HG03460 (cell line): ENCODE data around the gene TK1.

Experiments used
- ATAC-seq: cut with Tn5 transposase; IDR thresholded peaks from one replicate; pipeline ENCODE4 v1.9.1; 2021; ENCODE audit not compliant: unreplicated experiment

Gene TK1

GRCh38 chr17:78223061-78223460 lies 36.2 kb upstream of the TK1 start:
- ATAC-seq, result no peak

DNA sequence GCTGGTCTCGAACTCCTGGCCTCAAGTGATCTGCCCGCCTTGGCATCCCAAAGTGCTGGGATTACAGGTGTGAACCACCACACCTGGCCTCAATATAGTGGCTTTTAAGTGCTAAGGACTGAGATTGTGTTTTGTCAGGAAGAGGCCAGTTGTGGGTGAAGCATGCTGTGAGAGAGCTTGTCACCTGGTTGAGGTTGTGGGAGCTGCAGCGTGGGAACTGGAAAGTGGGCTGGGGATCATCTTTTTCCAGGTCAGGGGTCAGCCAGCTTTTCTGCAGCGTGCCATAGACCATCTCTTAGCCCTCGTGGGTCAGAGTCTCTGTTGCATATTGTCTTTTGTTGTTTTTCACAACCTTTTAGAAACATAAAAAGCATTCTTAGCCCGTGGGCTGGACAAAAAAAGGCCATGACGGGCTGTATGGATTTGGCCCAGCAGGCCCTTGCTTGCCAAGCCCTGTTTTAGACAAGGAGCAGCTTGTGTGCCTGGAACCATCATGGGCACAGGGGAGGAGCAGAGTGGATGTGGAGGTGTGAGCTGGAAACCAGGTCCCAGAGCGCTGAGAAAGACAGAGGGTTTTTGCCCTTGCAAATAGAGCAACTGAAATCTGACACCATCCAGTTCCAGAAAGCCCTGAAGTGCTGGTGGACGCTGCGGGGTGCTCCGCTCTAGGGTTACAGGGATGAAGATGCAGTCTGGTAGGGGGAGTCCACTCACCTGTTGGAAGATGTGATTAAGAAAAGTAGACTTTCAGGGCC lies 32.7 kb upstream of the TK1 start:
- ATAC-seq, result no peak

GRCh38 chr17:78214706-78215061 lies 27.8 kb upstream of the TK1 start:
- no peak for ATAC-seq

DNA sequence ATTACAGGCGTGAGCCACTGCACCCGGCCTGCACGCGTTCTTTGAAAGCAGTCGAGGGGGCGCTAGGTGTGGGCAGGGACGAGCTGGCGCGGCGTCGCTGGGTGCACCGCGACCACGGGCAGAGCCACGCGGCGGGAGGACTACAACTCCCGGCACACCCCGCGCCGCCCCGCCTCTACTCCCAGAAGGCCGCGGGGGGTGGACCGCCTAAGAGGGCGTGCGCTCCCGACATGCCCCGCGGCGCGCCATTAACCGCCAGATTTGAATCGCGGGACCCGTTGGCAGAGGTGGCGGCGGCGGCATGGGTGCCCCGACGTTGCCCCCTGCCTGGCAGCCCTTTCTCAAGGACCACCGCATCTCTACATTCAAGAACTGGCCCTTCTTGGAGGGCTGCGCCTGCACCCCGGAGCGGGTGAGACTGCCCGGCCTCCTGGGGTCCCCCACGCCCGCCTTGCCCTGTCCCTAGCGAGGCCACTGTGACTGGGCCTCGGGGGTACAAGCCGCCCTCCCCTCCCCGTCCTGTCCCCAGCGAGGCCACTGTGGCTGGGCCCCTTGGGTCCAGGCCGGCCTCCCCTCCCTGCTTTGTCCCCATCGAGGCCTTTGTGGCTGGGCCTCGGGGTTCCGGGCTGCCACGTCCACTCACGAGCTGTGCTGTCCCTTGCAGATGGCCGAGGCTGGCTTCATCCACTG lies 27.3 kb upstream of the TK1 start, which contains the start of gene BIRC5:
Gene BIRC5 (plus strand): TSS at position 238 of the 690 bp plus-strand sequence. CDS start 64 bp downstream, at position 302.
- peak; percentile 61 for ATAC-seq

GRCh38 chr17:78211032-78211431 lies 24.2 kb upstream of the TK1 start:
- no peak for ATAC-seq

- ATAC-seq, result no peak
Observed at GRCh38 chr17:78210111-78210510, 23.3 kb upstream of the TK1 start.

DNA sequence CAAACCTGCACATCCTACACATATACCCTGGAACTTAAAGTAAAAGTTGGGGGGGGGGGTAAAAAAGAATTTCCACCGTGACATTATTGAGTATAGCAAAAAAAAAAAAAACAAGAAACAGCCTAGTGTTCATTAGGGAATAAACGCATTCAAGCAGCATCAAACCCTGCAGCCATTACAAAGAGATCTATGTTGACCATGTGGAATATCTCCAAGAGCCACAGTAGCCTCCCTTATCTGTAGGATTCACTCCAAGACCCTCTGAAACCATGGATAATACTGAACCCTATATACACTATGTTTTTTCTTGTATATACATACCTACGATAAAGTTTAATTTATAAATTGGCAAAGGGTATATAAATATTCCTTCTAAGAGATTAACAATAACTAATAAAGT lies 21.6 kb upstream of the TK1 start:
- no peak for ATAC-seq

DNA sequence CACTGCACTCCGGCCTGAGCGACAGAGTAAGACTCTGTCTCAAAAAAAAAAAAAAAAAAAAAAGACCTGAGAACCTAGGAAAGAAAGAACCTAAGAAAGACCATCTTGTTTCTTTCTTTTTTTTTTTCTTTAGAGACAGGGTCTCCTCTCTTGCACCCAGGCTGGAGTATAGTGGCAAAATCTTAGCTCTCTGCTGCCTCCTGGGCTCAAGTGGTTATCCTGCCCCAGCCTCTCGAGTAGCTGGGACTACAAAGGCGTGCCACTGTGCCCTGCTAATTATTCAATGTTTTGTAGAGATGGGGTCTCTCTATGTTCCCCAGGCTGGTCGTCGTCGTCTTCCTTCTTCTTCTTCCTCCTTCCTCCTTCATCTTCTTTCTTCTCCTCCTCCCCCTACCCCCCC lies 19.4 kb upstream of the TK1 start:
- ATAC-seq, result no peak

DNA sequence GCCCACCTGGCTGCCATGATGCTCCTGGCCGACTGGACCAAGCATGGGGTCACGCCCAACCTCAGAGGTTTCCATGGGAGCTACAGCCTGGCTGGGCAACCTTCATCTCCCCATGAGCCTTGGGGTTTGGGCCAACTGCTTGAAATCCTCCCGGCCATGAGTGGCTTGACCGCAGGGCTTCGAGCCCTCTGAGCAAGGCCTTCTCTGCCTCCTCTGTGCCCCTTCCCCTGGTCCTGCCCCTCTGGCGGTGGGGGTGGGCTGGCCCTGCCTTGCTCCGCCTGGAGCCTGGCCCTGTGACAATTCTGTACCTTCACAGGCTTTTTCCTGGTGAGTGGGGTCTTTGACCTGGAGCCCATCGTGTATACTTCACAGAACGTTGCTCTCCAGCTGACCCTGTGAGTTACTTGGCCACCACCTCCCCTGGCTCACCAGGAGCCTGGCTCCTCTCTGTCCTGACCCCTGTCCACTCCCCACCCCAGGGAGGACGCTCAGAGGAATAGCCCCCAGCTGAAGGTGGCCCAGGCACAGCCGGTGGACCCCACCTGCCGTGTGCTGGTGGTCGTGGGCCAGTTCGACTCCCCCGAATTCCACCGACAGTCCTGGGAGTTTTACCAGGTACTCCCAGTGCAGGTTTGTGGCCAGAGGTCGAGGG lies 18.4 kb upstream of the TK1 start:
- no peak for ATAC-seq

DNA sequence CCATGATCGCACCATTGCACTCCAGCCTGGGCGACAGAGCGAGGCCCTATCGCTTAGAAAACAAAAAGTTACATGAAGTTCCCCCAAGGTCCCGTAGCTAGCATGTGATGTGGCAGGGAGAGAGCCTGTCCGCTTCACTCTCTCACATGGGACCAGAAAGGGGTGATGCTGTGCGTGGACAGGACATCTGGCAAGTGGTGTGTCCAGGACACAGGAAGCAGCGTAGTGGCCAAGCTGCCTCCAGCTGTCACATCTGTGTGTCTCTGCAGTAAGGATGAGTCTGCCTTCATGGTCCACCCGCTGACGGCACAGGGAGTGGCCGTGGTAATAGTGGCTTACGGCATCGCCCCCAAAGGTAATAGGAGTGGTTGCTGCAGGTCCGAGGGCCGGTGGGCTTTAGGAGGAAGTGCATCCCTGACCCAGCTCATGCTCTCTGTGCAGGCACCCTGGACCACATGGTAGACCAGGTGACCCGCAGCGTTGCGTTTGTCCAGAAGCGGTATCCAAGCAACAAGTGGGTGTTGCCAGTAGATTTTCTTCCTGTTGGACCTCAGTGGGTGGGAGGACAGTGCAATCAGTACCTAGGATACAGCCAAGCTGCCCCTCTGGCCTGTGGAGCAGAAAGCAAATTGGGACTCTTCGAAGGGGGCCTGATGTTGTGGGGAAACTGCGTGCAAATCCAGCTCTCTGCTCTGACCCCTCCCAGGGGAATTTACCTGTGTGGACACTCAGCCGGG lies 17.7 kb upstream of the TK1 start:
- ATAC-seq, result no peak

DNA sequence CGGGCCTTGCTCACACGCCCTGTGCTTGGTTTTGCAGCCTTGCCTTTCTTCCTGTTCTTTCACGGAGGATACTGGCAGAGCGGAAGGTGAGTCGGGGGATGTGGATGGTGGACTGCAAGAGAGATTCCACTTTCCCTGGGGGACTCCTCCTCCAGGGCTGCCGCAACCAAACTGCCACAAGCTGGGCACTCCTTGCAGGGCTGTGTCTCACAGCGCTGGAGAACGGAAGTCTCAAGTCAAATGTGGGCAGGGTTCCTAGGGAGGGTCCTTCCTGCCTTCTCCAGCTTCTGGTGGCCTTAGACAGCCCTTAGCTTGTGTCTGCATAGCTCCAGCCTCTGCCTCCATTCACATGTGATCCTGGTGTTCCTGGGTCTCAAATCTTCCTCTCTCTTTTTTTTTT lies 15.8 kb upstream of the TK1 start:
- ATAC-seq, result no peak

- no peak for ATAC-seq
Observed at GRCh38 chr17:78200451-78200850, 13.6 kb upstream of the TK1 start.

GRCh38 chr17:78197147-78197832 lies 10.4 kb upstream of the TK1 start:
- ATAC-seq, result no peak

- ATAC-seq, result no peak
Observed at GRCh38 chr17:78196716-78197115, 9.9 kb upstream of the TK1 start.

- no peak for ATAC-seq
Observed at GRCh38 chr17:78185981-78186691, 716 bp downstream of the TK1 start.

GRCh38 chr17:78184868-78185267 lies 2.0 kb downstream of the TK1 start:
- no peak for ATAC-seq

- no peak for ATAC-seq
Observed at GRCh38 chr17:78184351-78184750, 2.5 kb downstream of the TK1 start.

DNA sequence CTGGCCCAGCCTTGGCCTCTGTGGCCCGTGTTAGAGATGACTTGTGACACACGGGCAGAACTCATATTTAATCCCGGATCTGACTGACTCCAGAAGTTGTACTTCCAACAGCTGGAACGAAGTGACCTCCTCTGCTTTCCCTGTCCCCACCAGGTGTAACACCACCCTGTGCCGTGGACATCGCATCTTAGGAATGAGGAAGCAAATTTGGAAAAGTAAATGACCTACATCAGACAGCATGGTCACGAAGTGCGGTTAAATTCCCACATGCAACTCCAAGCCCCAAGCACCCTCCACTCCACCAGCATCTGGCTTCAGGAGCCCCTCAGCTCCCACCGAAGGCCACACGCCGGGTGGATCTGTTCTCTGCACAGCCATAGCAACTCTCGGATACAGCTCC lies 2.9 kb downstream of the TK1 start:
- no peak for ATAC-seq

- ATAC-seq, result no peak
Observed at GRCh38 chr17:78182504-78182903, 4.3 kb downstream of the TK1 start.

- ATAC-seq, result no peak
Observed at GRCh38 chr17:78180508-78180907, 6.3 kb downstream of the TK1 start.
